Left ventricle myocardium inferior (tissue), 1 donor: ENCODE results near the gene NCMAP. TPM values are rescaled to one million over a fixed set of nuclear protein-coding genes. Genes with fewer than 3 reads are reported as not detected.

Experiments used
- DNase-seq: peaks from one replicate; pipeline ENCODE4 v3.0.0-alpha.2; 2020
- H3K27ac ChIP-seq: fragments of 200-600 bp; replicated peaks from 2 replicates; pipeline ENCODE4 v1.8.0; 2021
- H3K27me3 ChIP-seq: fragments of 200-600 bp; 2 replicates; pipeline ENCODE4 v1.8.0; 2021; ENCODE audit warnings: low read depth
- H3K36me3 ChIP-seq: fragments of 200-600 bp; 2 replicates; pipeline ENCODE4 v1.8.0; 2021
- H3K4me1 ChIP-seq: fragments of 200-600 bp; 2 replicates; pipeline ENCODE4 v1.8.0; 2021
- H3K4me3 ChIP-seq: fragments of 200-600 bp; 2 replicates; pipeline ENCODE4 v1.8.0; 2021; ENCODE audit warnings: mild to moderate bottlenecking, moderate library complexity
- H3K9me3 ChIP-seq: fragments of 200-600 bp; replicated peaks from 2 replicates; pipeline ENCODE4 v1.8.0; 2021
- CTCF ChIP-seq: fragments of 200-600 bp; IDR thresholded peaks from 2 replicates; pipeline ENCODE4 v1.8.0; 2021; ENCODE audit warnings: antibody characterized with exemption, mild to moderate bottlenecking, borderline replicate concordance
- intact Hi-C: fragments of 100-400 bp; cut with micrococcal nuclease; formaldehyde crosslinking; loops from one replicate; pipeline ENCODE4 v1.11.0; 2022
- total RNA-seq: library from RNA; stranded (reverse); fragmentation: NEBNext Ultra II Directional; extraction: Animal tissue kit (Norgen Biotek cat#: 25700); gene quantifications from one replicate; pipeline ENCODE4 v1.2.1, GENCODE V29; 2021
- donor health status: DM: no; HTN: yes; CAD: no; lungs with severe emphysema.

Gene NCMAP
- total RNA-seq, 1 donor from 2014 or later, result 0.11 TPM

GRCh38 chr1:24600551-24600950 lies 44.7 kb downstream of the NCMAP start:
- Histone ChIP-seq H3K4me1 (no peaks in the 10 kb centered on the region), H3K27me3 (peaks cover 33% of the 10 kb centered on the region), H3K9me3 (no peaks in the 10 kb centered on the region), H3K4me3 (no peak overlapping the region), H3K36me3 (no peaks in the 10 kb centered on the region), H3K27ac (no peak overlapping the region)
- intact Hi-C loops, result no loop called here
- TF ChIP-seq CTCF, result no peak
- no peak for DNase-seq

GRCh38 chr1:24605534-24606295 lies 49.8 kb downstream of the NCMAP start:
- intact Hi-C loops, result no loop called here
- Histone ChIP-seq H3K4me3 (no peak overlapping the region), H3K4me1 (no peaks in the 10 kb centered on the region), H3K9me3 (no peaks in the 10 kb centered on the region), H3K27me3 (peaks cover 21% of the 10 kb centered on the region), H3K27ac (no peak overlapping the region), H3K36me3 (no peaks in the 10 kb centered on the region)
- DNase-seq, result no peak
- no peak for TF ChIP-seq CTCF

- Histone ChIP-seq H3K9me3 (no peaks in the 10 kb centered on the region), H3K27me3 (peaks cover 22% of the 10 kb centered on the region), H3K4me1 (no peaks in the 10 kb centered on the region), H3K4me3 (no peak overlapping the region), H3K36me3 (no peaks in the 10 kb centered on the region), H3K27ac (no peak overlapping the region)
- TF ChIP-seq CTCF, result no peak
- intact Hi-C loops, result no loop called here
- no peak for DNase-seq
Observed at GRCh38 chr1:24606296-24606605, 50.4 kb downstream of the NCMAP start.

- Histone ChIP-seq H3K27me3 (peaks cover 23% of the 10 kb centered on the region), H3K9me3 (no peaks in the 10 kb centered on the region), H3K4me1 (no peaks in the 10 kb centered on the region), H3K36me3 (no peaks in the 10 kb centered on the region), H3K27ac (no peak overlapping the region), H3K4me3 (no peak overlapping the region)
- intact Hi-C loops, result no loop called here
- no peak for TF ChIP-seq CTCF
- DNase-seq, result no peak
Observed at GRCh38 chr1:24606621-24607020, 50.7 kb downstream of the NCMAP start.

- intact Hi-C loops, result no loop called here
- peaks cover 27% of the 10 kb centered on the region for H3K27me3 ChIP-seq
- H3K4me3 ChIP-seq, result no peak overlapping the region
- no peaks in the 10 kb centered on the region for H3K36me3 ChIP-seq
- H3K27ac ChIP-seq, result no peak overlapping the region
- DNase-seq, result no peak
- no peak for TF ChIP-seq CTCF
- no peaks in the 10 kb centered on the region for H3K9me3 ChIP-seq
- no peaks in the 10 kb centered on the region for H3K4me1 ChIP-seq
Observed at GRCh38 chr1:24609949-24610517, 54.1 kb downstream of the NCMAP start.
